ENCODE data around the gene AKR1A1. TPM values are rescaled to one million over a fixed set of nuclear protein-coding genes. Genes with fewer than 3 reads are reported as not detected.

Gene AKR1A1
- total and polyA plus RNA-seq, 2 donors (not counting 3 experiments of a cell fraction or from before 2014, with no cell fraction given) = 172 to 227 TPM

- ChIA-PET CTCF (interaction anchor here (1.2 to 6.0 kb wide), 4 partner anchors 8 to 56 kb away, joined by 3 to 148 read pairs (median 8); partner anchors contain the start of genes CCDC163 and MMACHC), POLR2A (interaction anchor here (3.8 kb wide), 1 partner anchor 10 kb away, joined by 32 read pairs; the partner anchor contains the start of gene PRDX1)
- no peaks in the 10 kb centered on the region for H3K27me3 ChIP-seq (ENCODE audit: control insufficient read depth in 2 of 2, insufficient read depth in 2 of 2, low read length in 2 of 2)
- TF ChIP-seq POLR2AphosphoS5 (IDR thresholded peaks at IDR 0.05; ENCODE audit: insufficient read depth, low read depth, low read length) = no peak
- no peak for TF ChIP-seq MYC (IDR thresholded peaks at IDR 0.05; ENCODE audit: low read depth, low read length)
- TF ChIP-seq FOS (IDR thresholded peaks at IDR 0.05; ENCODE audit: borderline replicate concordance, insufficient read depth, low read length) = no peak
- TF ChIP-seq GATA2 (IDR thresholded peaks at IDR 0.05; ENCODE audit: insufficient read depth, insufficient read length, low read depth, low read length) = no peak
- TF ChIP-seq CTCF (IDR thresholded peaks at IDR 0.05; ENCODE audit: extremely low read depth in 1 of 2, insufficient read depth in 1 of 2, low read depth in 1 of 2, low read length in 2 of 2) = no peak
- no peak for TF ChIP-seq POLR2A (IDR thresholded peaks at IDR 0.05; ENCODE audit: low read depth, low read length)
- no peak for TF ChIP-seq JUN (IDR thresholded peaks at IDR 0.05; ENCODE audit: borderline replicate concordance, insufficient read depth, insufficient read length, low read depth)
- no peak for TF ChIP-seq EZH2 (IDR thresholded peaks at IDR 0.05; ENCODE audit: borderline replicate concordance, low read depth, low read length, severe bottlenecking)
- no peak for TF ChIP-seq MAX (IDR thresholded peaks at IDR 0.05; ENCODE audit: insufficient read depth, insufficient read length)
- dilution Hi-C loops (cut with MboI; ENCODE audit: extremely low pct_ligation_motif_present, low sequenced_read_pairs) (no loop called here), intact Hi-C loops (cut with micrococcal nuclease) (no loop called here)
- H3K9me1 ChIP-seq (replicated peaks; ENCODE audit: control insufficient read depth, extremely low read depth, insufficient read depth, low read length) = no peaks in the 10 kb centered on the region
- no peaks in the 10 kb centered on the region for H3K9me3 ChIP-seq (replicated peaks; ENCODE audit: control insufficient read depth, insufficient read depth, low read length)
- no peak overlapping the region for H3K4me2 ChIP-seq (ENCODE audit: insufficient read depth, low read length)
- H2AFZ ChIP-seq (ENCODE audit: low read depth, low read length) = no peak overlapping the region
- H3K79me2 ChIP-seq (ENCODE audit: control insufficient read depth, insufficient read depth, low read length) = peaks cover 8% of the 10 kb centered on the region
- H4K20me1 ChIP-seq (replicated peaks; ENCODE audit: control insufficient read depth, extremely low read depth, insufficient read depth, low read length) = no peaks in the 10 kb centered on the region
- DNase-seq (ENCODE audit: low read depth, low spot score) = no peak
- peaks cover 46 to 47% of the 10 kb centered on the region in 2 experiments for H3K36me3 ChIP-seq (ENCODE audit: control insufficient read depth in 2 of 2, extremely low read depth in 1 of 2, insufficient read depth in 2 of 2, low read length in 2 of 2)
- no peaks in the 10 kb centered on the region for H3K4me1 ChIP-seq (ENCODE audit: control insufficient read depth, extremely low read depth, insufficient read depth, low read length)
- no TSS peak for BruUV-seq (replicated peaks)
- FAIRE-seq = no peak
- H3K27ac ChIP-seq (ENCODE audit: insufficient read depth, low read depth, low read length) = no peak overlapping the region
- H3K4me3 ChIP-seq (replicated peaks in 1 of 3; ENCODE audit: insufficient read depth in 1 of 3, low read depth in 1 of 3, low read length in 3 of 3) = no peak overlapping the region
- no peak overlapping the region for H3K9ac ChIP-seq (replicated peaks; ENCODE audit: extremely low read depth, insufficient read depth, low read length)
Observed at GRCh38 chr1:45510972-45511527, 39.6 kb upstream of the AKR1A1 start.

Measured in endothelial cell of umbilical vein (primary cell).